CD14-positive monocyte (primary cell): ENCODE data around the gene CCT8L2. TPM values are rescaled to one million over a fixed set of nuclear protein-coding genes. Genes with fewer than 3 reads are reported as not detected.
"Not testable (repeated sequence)": the region's sequence is repeated elsewhere in the genome, so short reads cannot be mapped to it uniquely, and the experiment has no call there.

Experiments used
- DNase-seq, 3 donors: peaks; one replicate each; pipeline ENCODE4 v3.0.0-alpha.2; 2011 to 2022
- H2AFZ ChIP-seq: 2 replicates; pipeline ENCODE4 v1.6.0; 2012; ENCODE audit warnings: mild to moderate bottlenecking, low read depth, low read length, inconsistent platforms; ENCODE audit not compliant: insufficient read depth, poor library complexity, severe bottlenecking
- H3K27ac ChIP-seq, 2 donors: 1 replicate in 1 of 2; 2 replicates in 1 of 2; pipeline ENCODE4 v1.5.1; 2012 to 2013; ENCODE audit warnings: low read length in 2 of 2, control low read depth in 1 of 2, inconsistent platforms in 1 of 2, low read depth in 1 of 2, mild to moderate bottlenecking in 1 of 2
- H3K27me3 ChIP-seq, 2 donors: one replicate each; pipeline versions ENCODE4 v1.6.0 to v1.6.1; 2011 to 2013; ENCODE audit warnings: low read length in 2 of 2; ENCODE audit not compliant: control insufficient read depth in 2 of 2, insufficient read depth in 2 of 2
- H3K36me3 ChIP-seq, 2 donors: replicated peaks in 1 of 2; 1 replicate in 1 of 2; 2 replicates in 1 of 2; pipeline versions ENCODE4 v1.5.1 to v1.6.1; 2012 to 2013; ENCODE audit warnings: low read length in 2 of 2, control low read depth in 1 of 2, inconsistent platforms in 1 of 2, mild to moderate bottlenecking in 1 of 2; ENCODE audit not compliant: insufficient read depth in 2 of 2, control insufficient read depth in 1 of 2
- H3K4me1 ChIP-seq, 2 donors: 1 replicate in 1 of 2; 2 replicates in 1 of 2; pipeline versions ENCODE4 v1.5.1 to v1.6.1; 2012 to 2013; ENCODE audit warnings: low read length in 2 of 2, control low read depth in 1 of 2, inconsistent platforms in 1 of 2, mild to moderate bottlenecking in 1 of 2, moderate library complexity in 1 of 2; ENCODE audit not compliant: insufficient read depth in 2 of 2, control insufficient read depth in 1 of 2
- H3K4me2 ChIP-seq: replicated peaks from 2 replicates; pipeline ENCODE3; 2012; ENCODE audit warnings: low read length, moderate library complexity, mild to moderate bottlenecking; ENCODE audit not compliant: poor library complexity, severe bottlenecking; ENCODE audit errors: extremely low read depth
- H3K4me3 ChIP-seq, 3 experiments: fragments of 200-600 bp in 1 of 3; sonication (generic) in 1 of 3; replicated peaks in 1 of 3; 1 replicate in 2 of 3; 2 replicates in 1 of 3; pipeline ENCODE4 v1.5.1; 2011 to 2013; ENCODE audit warnings: low read length in 3 of 3, mild to moderate bottlenecking in 3 of 3, control low read depth in 2 of 3, low read depth in 2 of 3, inconsistent platforms in 1 of 3, moderate library complexity in 1 of 3
- H3K79me2 ChIP-seq: 2 replicates; pipeline ENCODE4 v1.6.0; 2012; ENCODE audit warnings: mild to moderate bottlenecking, control low read depth, inconsistent platforms, low read length, moderate library complexity; ENCODE audit not compliant: insufficient read depth
- H3K9ac ChIP-seq: 2 replicates; pipeline ENCODE4 v1.6.0; 2017; ENCODE audit warnings: low read length, mild to moderate bottlenecking; ENCODE audit not compliant: insufficient read depth, poor library complexity, severe bottlenecking
- H3K9me3 ChIP-seq, 2 donors: replicated peaks in 1 of 2; 1 replicate in 1 of 2; 2 replicates in 1 of 2; pipeline versions ENCODE4 v1.5.1 to v1.6.1; 2012 to 2013; ENCODE audit warnings: low read length in 2 of 2, control low read depth in 1 of 2; ENCODE audit not compliant: control insufficient read depth in 1 of 2, insufficient read depth in 1 of 2
- H4K20me1 ChIP-seq: 2 replicates; pipeline ENCODE4 v1.6.0; 2012; ENCODE audit warnings: mild to moderate bottlenecking, low read length, control low read depth, moderate library complexity; ENCODE audit not compliant: insufficient read depth
- H3K27ac Mint-ChIP-seq, 7 donors: one replicate each; pipeline ENCODE4 v1.8.0; 2020; ENCODE audit warnings: mild to moderate bottlenecking in 7 of 7, mixed read lengths in 7 of 7, moderate library complexity in 6 of 7, inconsistent platforms in 2 of 7
- H3K27me3 Mint-ChIP-seq, 3 donors: one replicate each; pipeline ENCODE4 v1.8.0; 2021 to 2022; ENCODE audit warnings: low read depth in 3 of 3, mild to moderate bottlenecking in 3 of 3, mixed read lengths in 3 of 3, moderate library complexity in 3 of 3, inconsistent platforms in 1 of 3
- H3K36me3 Mint-ChIP-seq, 2 donors: one replicate each; pipeline ENCODE4 v1.8.0; 2020; ENCODE audit warnings: mixed read lengths in 2 of 2, inconsistent platforms in 1 of 2, mild to moderate bottlenecking in 1 of 2
- H3K4me1 Mint-ChIP-seq: one replicate; pipeline ENCODE4 v1.8.0; 2020; ENCODE audit warnings: mild to moderate bottlenecking, mixed read lengths
- H3K4me3 Mint-ChIP-seq, 2 donors: one replicate each; pipeline ENCODE4 v1.8.0; 2020; ENCODE audit warnings: mild to moderate bottlenecking in 2 of 2, mixed read lengths in 2 of 2, moderate library complexity in 1 of 2
- H3K9me3 Mint-ChIP-seq, 7 donors: one replicate each; pipeline ENCODE4 v1.8.0; 2020 to 2022; ENCODE audit warnings: mixed read lengths in 7 of 7, mild to moderate bottlenecking in 6 of 7, moderate library complexity in 6 of 7, inconsistent platforms in 2 of 7
- WGBS: methylation state at CpG from one replicate; pipeline ENCODE4 v1.1.5; 2013; ENCODE audit warnings: missing lambda C conversion rate; ENCODE audit not compliant: insufficient coverage; 5-methylcytosine and 5-hydroxymethylcytosine counted together
- intact Hi-C, 2 donors: fragments of 100-400 bp; cut with micrococcal nuclease; formaldehyde crosslinking; loops; one replicate each; pipeline versions ENCODE4 v1.15.0 to v1.15.1; 2023
- polyA plus RNA-seq, 3 donors: library from polyadenylated mRNA; depleted of rRNA in 1 of 3; unstranded in 2 of 3; stranded (reverse) in 1 of 3; fragments of 300-500 nt in 2 of 3; fragments of >200 nt in 1 of 3; fragmentation: Illumina TruSeq in 2 of 3; gene quantifications; 1 replicate in 2 of 3; 2 replicates in 1 of 3; pipeline ENCODE4 v1.2.3, GENCODE V29; 2012 to 2021

The CCT8L2 gene
- polyA plus RNA-seq, 3 donors: not detected

GRCh38 chr22:16555077-16555994 is 37.3 kb downstream of the CCT8L2 start:
- intact Hi-C loops, H3K36me3 ChIP-seq, H3K79me2 ChIP-seq, H3K27ac Mint-ChIP-seq, H3K4me1 ChIP-seq, H3K4me3 Mint-ChIP-seq, H3K27ac ChIP-seq, H3K4me2 ChIP-seq, H3K4me1 Mint-ChIP-seq, H3K27me3 Mint-ChIP-seq, H3K4me3 ChIP-seq, DNase-seq, H2AFZ ChIP-seq, H4K20me1 ChIP-seq, H3K9ac ChIP-seq, H3K36me3 Mint-ChIP-seq, H3K27me3 ChIP-seq: not testable (repeated sequence)
- H3K9me3 ChIP-seq: peaks cover 8 to 18% of the 10 kb centered on the region in 2 donors
- WGBS: no CpG with 5 or more reads among the region's 8 CpGs
- peaks cover 0 to 33% (median 22%) of the 10 kb centered on the region in 7 donors for H3K9me3 Mint-ChIP-seq

- WGBS: no CpG with 5 or more reads among the region's 1 CpG
- intact Hi-C loops, H2AFZ ChIP-seq: not testable (repeated sequence)
These were observed 49.3 kb downstream of the CCT8L2 start for GRCh38 chr22:16543310-16543709.

More at GRCh38 chr22:16543310-16543709, 49.3 kb downstream of the CCT8L2 start:
- not testable (repeated sequence) for H3K27ac ChIP-seq, H3K4me1 Mint-ChIP-seq, DNase-seq, H3K4me3 Mint-ChIP-seq, H3K79me2 ChIP-seq, H3K27me3 Mint-ChIP-seq, H3K36me3 Mint-ChIP-seq, H3K9me3 ChIP-seq, H3K36me3 ChIP-seq, H3K4me1 ChIP-seq, H3K9me3 Mint-ChIP-seq, H3K4me3 ChIP-seq, H4K20me1 ChIP-seq, H3K9ac ChIP-seq, H3K4me2 ChIP-seq, H3K27me3 ChIP-seq, H3K27ac Mint-ChIP-seq

Other genes with a start within 250 kb of the CCT8L2 start
- gene XKR3, start 232.6 kb upstream of the CCT8L2 start, polyA plus RNA-seq: under 1 TPM in 1 of 3 donors, not detected in 2; 0.07 TPM